H1 (cell line): ENCODE data around the gene DAPK1. TPM values are rescaled to one million over a fixed set of nuclear protein-coding genes. Genes with fewer than 3 reads are reported as not detected.

ENCODE experiments used
- CTCF ChIA-PET: fragments of 300-600 bp; sonication (Branson Sonifier 250); formaldehyde crosslinking; loops from one replicate; lab custom pipeline; 2021; ENCODE audit not compliant: partially characterized antibody; lab: Charles Lee
- POLR2A ChIA-PET: fragments of 300-600 bp; sonication (Branson Sonifier 250); formaldehyde crosslinking; loops from one replicate; lab custom pipeline; 2021; ENCODE audit warnings: inconsistent platforms; ENCODE audit not compliant: partially characterized antibody; lab: Charles Lee
- DNase-seq, 2 experiments: peaks; one replicate each; pipeline versions ENCODE4 v3.0.0 to v3.0.0-alpha.2; 2010 to 2022; ENCODE audit warnings: low spot score in 2 of 2, low read depth in 1 of 2, mixed read lengths in 1 of 2
- FAIRE-seq: peaks from 2 replicates; lab custom pipeline; 2011; peaks lifted over from hg19 to GRCh38; lab: Jason Lieb, UNC
- H2AFZ ChIP-seq: 2 replicates; pipeline ENCODE4 v1.8.1; 2012; ENCODE audit warnings: low read length, inconsistent platforms
- H2AK5ac ChIP-seq: 2 replicates; pipeline ENCODE4 v1.6.1; 2013; ENCODE audit warnings: low read depth, low read length
- H2BK120ac ChIP-seq: replicated peaks from 2 replicates; pipeline ENCODE3; 2013; ENCODE audit warnings: low read depth, low read length, inconsistent platforms
- H2BK12ac ChIP-seq: 2 replicates; pipeline ENCODE4 v1.6.1; 2013; ENCODE audit warnings: low read depth, low read length
- H2BK15ac ChIP-seq: 2 replicates; pipeline ENCODE4 v1.6.1; 2013; ENCODE audit warnings: low read length
- H2BK20ac ChIP-seq: 2 replicates; pipeline ENCODE4 v1.6.1; 2013; ENCODE audit warnings: low read length
- H2BK5ac ChIP-seq: 2 replicates; pipeline ENCODE4 v1.6.1; 2013; ENCODE audit warnings: low read depth, low read length
- H3K14ac ChIP-seq: 2 replicates; pipeline ENCODE4 v1.6.1; 2013; ENCODE audit warnings: inconsistent platforms; ENCODE audit not compliant: insufficient read length
- H3K18ac ChIP-seq: 2 replicates; pipeline ENCODE4 v1.6.1; 2013; ENCODE audit warnings: low read length; ENCODE audit errors: extremely low read depth
- H3K23ac ChIP-seq: 2 replicates; pipeline ENCODE4 v1.6.1; 2013; ENCODE audit warnings: inconsistent platforms; ENCODE audit not compliant: insufficient read length
- H3K23me2 ChIP-seq: 2 replicates; pipeline ENCODE4 v1.6.1; 2013; ENCODE audit warnings: low read depth, low read length
- H3K27ac ChIP-seq: 2 replicates; pipeline ENCODE4 v1.6.1; 2011; ENCODE audit warnings: low read depth, low read length, inconsistent platforms
- H3K27me3 ChIP-seq, 4 experiments: replicated peaks in 1 of 4; 1 replicate in 1 of 4; 2 replicates in 3 of 4; pipeline versions ENCODE4 v1.6.1 to v1.8.1; 2011 to 2013; ENCODE audit warnings: low read length in 3 of 4, mild to moderate bottlenecking in 3 of 4, inconsistent platforms in 2 of 4, mixed read lengths in 2 of 4, moderate library complexity in 1 of 4; ENCODE audit not compliant: control insufficient read depth in 3 of 4, insufficient read depth in 3 of 4; ENCODE audit errors: extremely low read depth in 1 of 4
- H3K36me3 ChIP-seq, 4 experiments: 2 replicates each; pipeline versions ENCODE4 v1.6.1 to v1.8.1; 2011 to 2013; ENCODE audit warnings: mild to moderate bottlenecking in 4 of 4, low read length in 3 of 4, moderate library complexity in 2 of 4, control low read depth in 1 of 4, inconsistent platforms in 1 of 4; ENCODE audit not compliant: insufficient read depth in 4 of 4, control insufficient read depth in 2 of 4
- H3K4ac ChIP-seq: replicated peaks from 2 replicates; pipeline ENCODE3; 2013; ENCODE audit warnings: low read length, low read depth, mixed read lengths, inconsistent platforms; ENCODE audit not compliant: insufficient read length
- H3K4me1 ChIP-seq, 4 experiments: replicated peaks in 1 of 4; 1 replicate in 1 of 4; 2 replicates in 3 of 4; pipeline versions ENCODE4 v1.6.1 to v1.8.1; 2011 to 2013; ENCODE audit warnings: low read length in 3 of 4, inconsistent platforms in 2 of 4, mixed read lengths in 1 of 4; ENCODE audit not compliant: insufficient read depth in 4 of 4, control insufficient read depth in 3 of 4
- H3K4me2 ChIP-seq, 2 experiments: 2 replicates each; pipeline versions ENCODE4 v1.6.1 to v1.8.1; 2011 to 2013; ENCODE audit warnings: low read depth in 2 of 2, low read length in 2 of 2, control low read depth in 1 of 2, inconsistent platforms in 1 of 2, mild to moderate bottlenecking in 1 of 2; ENCODE audit not compliant: insufficient read depth in 1 of 2
- H3K4me3 ChIP-seq, 4 experiments: fragments of 200-600, 300-600 bp in 1 of 4; sonication (generic), shearing (Covaris generic), sonication (Bioruptor Twin) in 1 of 4; 2 replicates each; pipeline versions ENCODE4 v1.5.1 to v1.8.1; 2011 to 2016; ENCODE audit warnings: low read length in 4 of 4, low read depth in 3 of 4, control low read depth in 2 of 4, inconsistent platforms in 2 of 4, mild to moderate bottlenecking in 2 of 4, mixed read lengths in 1 of 4, moderate library complexity in 1 of 4; ENCODE audit not compliant: insufficient read depth in 2 of 4; ENCODE audit errors: extremely low read depth in 1 of 4
- H3K56ac ChIP-seq: replicated peaks from 2 replicates; pipeline ENCODE3; 2013; ENCODE audit warnings: low read depth, mild to moderate bottlenecking, mixed read lengths, low read length, inconsistent platforms; ENCODE audit not compliant: insufficient read length
- H3K79me1 ChIP-seq: 2 replicates; pipeline ENCODE4 v1.6.1; 2013; ENCODE audit warnings: low read depth, low read length, control low read depth
- H3K79me2 ChIP-seq, 2 experiments: 2 replicates each; pipeline versions ENCODE4 v1.6.1 to v1.8.1; 2012 to 2013; ENCODE audit warnings: low read length in 2 of 2, mild to moderate bottlenecking in 2 of 2, inconsistent platforms in 1 of 2; ENCODE audit not compliant: insufficient read depth in 2 of 2, control insufficient read depth in 1 of 2
- H3K9ac ChIP-seq, 4 experiments: replicated peaks in 1 of 4; 1 replicate in 1 of 4; 2 replicates in 3 of 4; pipeline versions ENCODE4 v1.6.1 to v1.8.1; 2011 to 2013; ENCODE audit warnings: low read depth in 3 of 4, low read length in 3 of 4, control low read depth in 2 of 4, mild to moderate bottlenecking in 2 of 4, moderate library complexity in 2 of 4, inconsistent platforms in 1 of 4; ENCODE audit errors: extremely low read depth in 1 of 4
- H3K9me3 ChIP-seq, 2 experiments: 2 replicates each; pipeline versions ENCODE4 v1.6.1 to v1.8.1; 2012 to 2013; ENCODE audit warnings: mild to moderate bottlenecking in 2 of 2, moderate library complexity in 2 of 2, control low read depth in 1 of 2, inconsistent platforms in 1 of 2, low read depth in 1 of 2, low read length in 1 of 2, mixed read lengths in 1 of 2; ENCODE audit not compliant: insufficient read depth in 2 of 2
- H4K20me1 ChIP-seq, 2 experiments: replicated peaks in 1 of 2; 2 replicates each; pipeline versions ENCODE3 to v1.8.1; 2011 to 2013; ENCODE audit warnings: inconsistent platforms in 2 of 2, low read length in 2 of 2, mild to moderate bottlenecking in 1 of 2; ENCODE audit not compliant: insufficient read depth in 2 of 2, control insufficient read depth in 1 of 2
- H4K5ac ChIP-seq: 2 replicates; pipeline ENCODE4 v1.6.1; 2013; ENCODE audit warnings: low read length, low read depth, mixed read lengths, inconsistent platforms; ENCODE audit not compliant: insufficient read length
- H4K8ac ChIP-seq: 2 replicates; pipeline ENCODE4 v1.8.0; 2013; ENCODE audit warnings: mild to moderate bottlenecking, moderate library complexity, low read length, inconsistent platforms; ENCODE audit not compliant: insufficient read depth; ENCODE audit errors: extremely low read depth
- H4K91ac ChIP-seq: replicated peaks from 2 replicates; pipeline ENCODE3; 2013; ENCODE audit warnings: low read length, mixed read lengths, inconsistent platforms; ENCODE audit not compliant: insufficient read length
- EGR1 ChIP-seq: IDR thresholded peaks from 2 replicates; pipeline ENCODE4 v1.6.1; 2011; ENCODE audit warnings: low read depth, low read length, borderline replicate concordance
- HDAC6 ChIP-seq: IDR thresholded peaks from one replicate; pipeline ENCODE4 v1.7.1; 2012; ENCODE audit warnings: low read depth, mild to moderate bottlenecking, inconsistent platforms, low read length, moderate library complexity
- RAD21 ChIP-seq, 2 experiments: IDR thresholded peaks in 1 of 2; conservative IDR thresholded peaks in 1 of 2; 2 replicates each; pipeline ENCODE4 v1.6.1; 2011; ENCODE audit warnings: low read depth in 2 of 2, low read length in 2 of 2, improper control_type of control experiment in 1 of 2, inconsistent platforms in 1 of 2, mild to moderate bottlenecking in 1 of 2, moderate library complexity in 1 of 2
- RNF2 ChIP-seq: fragments of 200-900, 300-1000 bp; sonication (generic); IDR thresholded peaks from 2 replicates; pipeline ENCODE4 v1.7.1; 2016; ENCODE audit warnings: borderline replicate concordance, low read depth, mild to moderate bottlenecking, antibody characterized with exemption, low read length; ENCODE audit not compliant: poor library complexity, severe bottlenecking; ENCODE audit errors: missing control alignments
- SP4 ChIP-seq: IDR thresholded peaks from 2 replicates; pipeline ENCODE4 v1.6.1; 2012; ENCODE audit warnings: low read length, inconsistent platforms
- TAF1 ChIP-seq: IDR thresholded peaks from 2 replicates; pipeline ENCODE4 v1.6.1; 2011; ENCODE audit warnings: mild to moderate bottlenecking, low read depth, low read length
- TAF7 ChIP-seq: optimal IDR thresholded peaks from 2 replicates; pipeline ENCODE3; 2011; ENCODE audit warnings: low read depth, mild to moderate bottlenecking, inconsistent platforms, low read length, moderate library complexity, borderline replicate concordance
- WGBS, 2 experiments: shearing (Covaris generic) in 1 of 2; methylation state at CpG; one replicate each; pipeline versions ENCODE4 v1.1.6 to v1.1.7; 2013 to 2015; ENCODE audit warnings: low lambda C conversion rate in 2 of 2, mixed read lengths in 2 of 2, inconsistent platforms in 1 of 2, low coverage in 1 of 2, missing lambda C conversion rate in 1 of 2; ENCODE audit not compliant: insufficient replicate concordance in 2 of 2, insufficient coverage in 1 of 2, insufficient read length in 1 of 2; ENCODE audit errors: extremely low coverage in 1 of 2, missing lambda C conversion rate in 1 of 2; 5-methylcytosine and 5-hydroxymethylcytosine counted together
- polyA plus RNA-seq, 7 experiments: library from polyadenylated mRNA; depleted of rRNA in 3 of 7; stranded (reverse) in 5 of 7; unstranded in 2 of 7; fragments of >200 nt in 5 of 7; fragments of 200-250 nt in 2 of 7; gene quantifications; 1 replicate in 5 of 7; 2 replicates in 1 of 7; 4 replicates in 1 of 7; pipeline versions ENCODE4 v1.2.1 to v1.2.3, GENCODE V29; 2011 to 2013; ENCODE audit warnings: missing spikeins in 2 of 7, mixed read lengths in 2 of 7
- total RNA-seq: library from RNA; stranded (reverse); fragmentation: NEBNext Ultra II Directional; extraction: Animal tissue kit (Norgen Biotek cat#: 25700); gene quantifications from 2 replicates; pipeline ENCODE4 v1.2.1, GENCODE V29; 2021
- TF ChIP-seq, protein P1 (sequence below): IDR thresholded peaks from 2 replicates; pipeline ENCODE4 v1.6.1; 2011; ENCODE audit warnings: low read length, improper control_type of control experiment

Gene DAPK1
- total and polyA plus RNA-seq, 2 of the 8 experiments (the other 6 are each of a cell fraction or from before 2014, with no cell fraction given): 62.4 to 131 TPM

DNA sequence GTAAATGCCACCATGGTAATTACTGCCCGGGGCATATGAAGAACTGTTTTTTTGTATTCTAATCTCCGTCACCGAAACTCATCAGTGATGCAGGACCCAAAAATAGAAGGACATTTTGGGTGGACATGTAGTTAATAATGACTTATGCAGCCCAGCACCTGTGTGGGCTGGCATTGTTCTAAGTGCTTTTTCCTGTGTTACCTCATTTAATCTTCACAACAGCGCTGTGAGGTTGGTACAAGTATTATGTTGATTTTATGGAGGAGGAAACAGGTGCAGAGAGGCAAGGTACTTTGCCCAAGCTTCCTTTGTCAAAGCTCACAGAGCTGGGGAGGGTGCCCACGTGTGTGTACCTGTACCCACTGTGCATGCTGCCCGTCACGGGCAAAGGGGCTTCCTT lies 58.4 kb downstream of the DAPK1 start:
- no peak overlapping the region for H3K27ac ChIP-seq
- no peak overlapping the region for H3K4me2 ChIP-seq
- H4K91ac ChIP-seq: no peak overlapping the region
- H3K56ac ChIP-seq: no peak overlapping the region
- no peak overlapping the region for H4K5ac ChIP-seq
- H2BK5ac ChIP-seq: no peak overlapping the region
- H3K14ac ChIP-seq: no peak overlapping the region
- no peak overlapping the region for H2BK120ac ChIP-seq
- ChIA-PET CTCF (interaction anchor here (1.9 to 3.0 kb wide), 2 partner anchors 12 to 23 kb away, joined by 7 to 22 read pairs; no protein-coding TSS in a partner anchor), POLR2A (no interaction called here)
- H3K23ac ChIP-seq: no peak overlapping the region
- H3K9me3 ChIP-seq: no peaks in the 10 kb centered on the region
- peaks cover 0 to 72% of the 10 kb centered on the region in 2 experiments; a peak in 3 of 4 replicates for H3K79me2 ChIP-seq
- no peak overlapping the region for H4K8ac ChIP-seq
- DNase-seq: no peak
- H3K9ac ChIP-seq: no peak overlapping the region
- no peaks in the 10 kb centered on the region for H3K27me3 ChIP-seq
- H2AFZ ChIP-seq: no peak overlapping the region
- H3K23me2 ChIP-seq: no peaks in the 10 kb centered on the region
- H4K20me1 ChIP-seq: peaks cover 4 to 19% of the 10 kb centered on the region in 2 experiments
- WGBS, 2 experiments: 90% methylated on average over 7 of the region's 7 CpGs; no CpG with 5 or more reads in 1 of the 2 experiments
- H3K18ac ChIP-seq: no peak overlapping the region
- no peak overlapping the region for H2BK15ac ChIP-seq
- peaks cover 0 to 2% (median 0%) of the 10 kb centered on the region in 4 experiments; a peak in 1 of 8 replicates for H3K36me3 ChIP-seq
- no peak overlapping the region for H2AK5ac ChIP-seq
- H3K4ac ChIP-seq: no peak overlapping the region
- peaks cover 0 to 3% (median 0%) of the 10 kb centered on the region in 4 experiments; a peak in 2 of 7 replicates for H3K4me1 ChIP-seq
- H3K79me1 ChIP-seq: peaks cover 12% of the 10 kb centered on the region; the same call in 1 of the 2 replicates
- no peak overlapping the region for H2BK20ac ChIP-seq
- H2BK12ac ChIP-seq: no peak overlapping the region
- FAIRE-seq: no peak
- H3K4me3 ChIP-seq: no peak overlapping the region
- TF ChIP-seq HDAC6 (no peak), TAF7 (no peak), EGR1 (no peak), SP4 (no peak), RAD21 (IDR thresholded peaks at IDR 0.05 in 1 of 2, conservative IDR thresholded peaks at IDR 0.05 in 1 of 2; ENCODE audit: low read depth in 2 of 2, low read length in 2 of 2) (no peak), RNF2 (no peak), TAF1 (no peak)
- TF ChIP-seq, protein P1, sequence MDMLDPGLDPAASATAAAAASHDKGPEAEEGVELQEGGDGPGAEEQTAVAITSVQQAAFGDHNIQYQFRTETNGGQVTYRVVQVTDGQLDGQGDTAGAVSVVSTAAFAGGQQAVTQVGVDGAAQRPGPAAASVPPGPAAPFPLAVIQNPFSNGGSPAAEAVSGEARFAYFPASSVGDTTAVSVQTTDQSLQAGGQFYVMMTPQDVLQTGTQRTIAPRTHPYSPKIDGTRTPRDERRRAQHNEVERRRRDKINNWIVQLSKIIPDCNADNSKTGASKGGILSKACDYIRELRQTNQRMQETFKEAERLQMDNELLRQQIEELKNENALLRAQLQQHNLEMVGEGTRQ: no peak
